GM21737 (cell line): ENCODE results near the gene KANK4.
"Not testable (repeated sequence)": the region's sequence is repeated elsewhere in the genome, so short reads cannot be mapped to it uniquely, and the experiment has no call there.

Experiments
- ATAC-seq: cut with Tn5 transposase; IDR thresholded peaks from one replicate; pipeline ENCODE4 v1.9.1; 2021; ENCODE audit warnings: mild to moderate bottlenecking, moderate library complexity; ENCODE audit not compliant: unreplicated experiment

The KANK4 gene

DNA sequence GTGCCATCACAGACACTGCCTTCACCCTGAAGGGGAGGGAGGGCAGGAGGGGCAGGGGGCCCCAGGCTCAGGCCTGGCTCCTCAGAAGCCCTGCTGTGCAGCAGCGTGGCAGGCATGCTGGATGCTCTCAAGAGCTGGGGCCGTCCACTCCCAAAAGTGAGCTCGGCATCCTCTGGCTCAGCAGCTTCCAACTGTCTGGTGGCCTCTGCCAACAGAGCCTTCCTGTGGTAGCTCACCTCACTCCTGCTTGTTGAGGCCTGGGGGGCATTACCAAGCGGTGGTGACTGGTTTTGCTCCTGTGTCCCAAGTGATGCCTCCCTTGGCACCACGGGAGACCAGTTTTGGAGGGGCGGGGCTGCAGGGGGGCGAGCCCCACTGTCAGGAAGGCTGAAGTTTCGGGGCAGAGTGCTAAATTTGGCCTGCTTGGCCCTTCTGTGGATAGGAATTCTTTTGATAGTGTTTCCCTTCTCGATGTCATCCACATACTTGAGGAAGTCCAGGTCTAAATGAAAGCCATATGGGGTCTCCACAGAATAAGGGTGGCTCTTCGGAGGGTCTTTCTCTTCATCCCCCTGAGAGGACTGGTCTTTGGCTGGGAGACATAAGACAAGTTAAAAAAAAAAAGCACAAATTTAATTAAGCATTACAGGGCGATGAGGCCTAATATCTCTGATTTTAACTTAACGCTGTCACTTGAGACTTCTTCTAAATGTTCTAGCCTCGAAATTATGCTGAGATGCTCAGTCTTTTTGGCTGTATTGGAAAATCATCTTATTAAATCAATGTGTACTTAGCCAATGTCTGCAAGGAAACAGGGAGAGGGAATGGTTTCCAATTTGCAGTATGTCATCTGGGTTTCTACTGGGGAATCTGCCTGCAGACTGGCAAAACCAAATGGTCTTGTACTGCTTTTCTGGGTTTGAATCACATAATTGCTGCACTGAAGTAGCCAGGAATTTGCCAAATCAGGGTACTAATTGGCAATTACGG is 44.4 kb downstream of the KANK4 start:
- ATAC-seq: no peak

DNA sequence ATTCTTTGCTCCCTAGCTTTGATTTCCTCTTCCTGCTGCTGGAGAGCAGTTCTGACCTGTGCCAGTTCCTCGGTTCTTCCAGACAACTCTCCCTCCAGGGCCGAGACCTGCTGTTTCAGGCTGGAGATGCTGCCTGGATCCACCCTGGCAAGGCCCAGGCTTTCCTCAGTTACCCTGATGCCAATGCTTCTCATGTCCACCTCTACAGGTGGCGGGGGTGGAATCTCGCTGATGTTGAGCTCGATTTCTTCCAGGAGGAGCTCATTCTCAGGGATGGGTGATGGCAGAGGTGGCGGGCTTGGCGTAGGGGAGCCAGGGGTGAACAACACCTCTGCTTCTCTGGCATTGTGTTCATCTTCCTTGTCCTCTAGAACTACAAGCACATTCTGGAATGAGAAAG is 45.3 kb downstream of the KANK4 start:
- ATAC-seq: no peak

DNA sequence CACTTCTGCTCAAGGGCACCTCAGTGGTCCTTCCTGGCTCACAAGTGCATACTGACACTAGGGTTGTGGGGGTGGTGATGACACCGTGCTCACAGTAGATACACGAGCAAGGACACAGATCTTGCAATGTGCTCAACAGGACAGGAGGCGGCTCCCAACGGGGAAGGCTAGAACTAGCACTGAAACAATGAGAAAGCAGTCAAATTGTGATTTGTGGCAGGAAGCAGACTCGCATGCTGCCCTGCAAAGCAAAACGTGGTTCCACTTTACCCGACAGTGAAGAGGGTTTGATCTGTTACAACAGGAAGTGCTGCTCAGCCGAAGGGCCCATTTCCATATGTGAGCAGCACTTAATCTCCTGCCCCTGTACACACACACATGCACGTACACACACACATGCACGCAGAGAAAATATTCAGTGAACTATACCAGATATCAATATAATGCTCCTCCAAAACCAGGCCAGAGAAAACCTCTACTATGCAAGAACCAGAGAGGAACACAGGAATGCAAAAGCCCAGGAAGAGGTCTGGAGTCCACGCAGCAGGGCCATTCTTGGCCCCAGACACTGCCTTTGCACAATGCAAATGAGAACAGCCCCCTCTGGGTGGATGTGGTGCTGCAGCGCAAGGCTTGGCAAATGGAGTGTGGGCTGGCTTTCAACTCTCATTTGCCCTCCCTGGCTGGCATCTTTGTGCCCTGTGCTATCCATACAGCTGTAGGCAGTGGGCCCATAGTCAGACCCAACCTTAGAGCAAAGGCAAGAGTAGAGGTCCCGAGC is 47.1 kb downstream of the KANK4 start:
- peak; percentile 92 for ATAC-seq

DNA sequence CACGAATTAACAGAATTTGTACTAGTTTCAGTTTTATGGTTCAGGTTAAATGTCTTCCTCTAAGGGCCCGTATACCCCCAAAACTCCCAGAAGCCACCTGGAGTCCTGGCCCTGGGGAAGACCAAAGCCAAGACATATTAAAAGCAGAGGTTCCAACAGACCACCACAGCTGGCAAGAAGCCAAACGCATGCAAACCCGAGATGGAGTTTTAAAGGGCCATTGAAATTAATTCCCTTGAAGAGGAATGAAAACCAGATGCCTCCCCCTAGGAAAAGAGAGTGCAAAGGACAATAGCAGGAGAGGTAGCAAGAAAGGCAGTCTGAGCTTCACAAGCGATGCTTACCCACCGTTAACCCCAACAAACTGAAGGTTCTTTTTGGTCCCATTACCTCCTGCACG is 48.1 kb downstream of the KANK4 start:
- ATAC-seq: no peak

DNA sequence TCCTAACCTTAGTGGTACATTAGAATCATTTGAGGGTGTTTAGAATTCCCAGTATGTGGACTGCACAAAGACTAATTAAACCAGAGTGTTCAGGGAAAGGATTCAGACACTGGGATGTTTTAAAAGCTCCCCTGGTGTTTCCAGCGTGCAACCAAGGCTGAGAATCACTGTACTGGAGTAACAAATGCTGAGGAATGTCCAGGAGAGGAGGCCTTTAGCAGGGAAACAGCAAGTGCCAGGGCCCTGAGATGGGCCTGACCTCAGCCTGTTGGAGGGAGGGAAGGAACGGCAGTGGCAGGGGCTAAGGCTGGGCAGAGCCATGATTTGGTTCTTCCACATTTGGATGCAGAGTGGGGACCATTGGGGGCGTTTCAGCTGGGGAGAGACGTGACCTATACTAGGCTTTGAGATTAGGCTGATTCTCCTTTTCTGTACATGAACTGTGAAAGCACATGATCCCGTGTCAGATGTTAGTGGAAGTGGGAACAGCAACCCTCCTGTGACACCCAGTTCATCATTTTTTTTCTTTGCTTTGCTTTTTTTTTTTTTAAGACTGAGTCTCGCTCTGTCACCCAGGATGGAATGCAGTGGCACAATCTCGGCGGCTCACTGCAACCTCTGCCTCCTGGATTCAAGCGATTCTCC is 49.3 kb downstream of the KANK4 start:
- no peak for ATAC-seq

DNA sequence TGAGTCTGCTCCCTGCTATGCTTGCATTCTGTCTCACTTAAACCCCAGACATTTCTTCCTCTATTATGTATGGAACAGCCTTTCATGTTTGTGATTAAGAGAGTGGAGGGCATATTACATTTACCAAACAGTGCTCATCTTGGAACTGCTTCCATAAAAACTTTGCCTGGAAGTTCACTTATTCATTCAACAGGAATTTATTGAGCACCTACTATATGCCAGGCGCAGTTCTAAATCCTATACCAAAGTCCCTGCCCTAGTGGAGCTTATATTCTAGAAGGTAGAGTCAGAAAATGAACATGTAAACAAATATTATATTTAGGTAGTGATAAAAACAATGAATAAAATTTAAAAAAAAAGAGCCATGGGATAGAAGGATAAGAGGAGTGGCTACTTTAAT is 49.8 kb downstream of the KANK4 start:
- no peak for ATAC-seq

DNA sequence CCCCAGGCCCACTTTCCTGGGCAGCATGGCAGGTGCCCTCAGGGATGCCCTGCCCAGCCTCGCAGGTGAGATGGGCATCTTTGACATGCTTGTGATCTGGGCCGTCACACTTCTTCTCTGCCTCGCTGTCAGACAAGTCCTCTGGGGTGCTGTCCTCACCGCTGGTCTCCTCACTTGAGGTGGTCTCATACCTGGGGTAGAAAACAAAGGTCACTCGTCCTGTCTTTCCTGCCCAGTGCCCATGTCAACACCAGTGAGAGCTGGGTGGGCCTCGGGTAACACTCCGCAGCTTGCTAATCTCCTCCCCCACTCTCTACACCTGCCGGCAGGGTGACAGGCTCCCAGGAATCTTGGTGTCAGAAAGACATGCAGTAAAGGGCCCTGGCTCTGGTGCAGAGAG is 50.9 kb downstream of the KANK4 start:
- no peak for ATAC-seq

DNA sequence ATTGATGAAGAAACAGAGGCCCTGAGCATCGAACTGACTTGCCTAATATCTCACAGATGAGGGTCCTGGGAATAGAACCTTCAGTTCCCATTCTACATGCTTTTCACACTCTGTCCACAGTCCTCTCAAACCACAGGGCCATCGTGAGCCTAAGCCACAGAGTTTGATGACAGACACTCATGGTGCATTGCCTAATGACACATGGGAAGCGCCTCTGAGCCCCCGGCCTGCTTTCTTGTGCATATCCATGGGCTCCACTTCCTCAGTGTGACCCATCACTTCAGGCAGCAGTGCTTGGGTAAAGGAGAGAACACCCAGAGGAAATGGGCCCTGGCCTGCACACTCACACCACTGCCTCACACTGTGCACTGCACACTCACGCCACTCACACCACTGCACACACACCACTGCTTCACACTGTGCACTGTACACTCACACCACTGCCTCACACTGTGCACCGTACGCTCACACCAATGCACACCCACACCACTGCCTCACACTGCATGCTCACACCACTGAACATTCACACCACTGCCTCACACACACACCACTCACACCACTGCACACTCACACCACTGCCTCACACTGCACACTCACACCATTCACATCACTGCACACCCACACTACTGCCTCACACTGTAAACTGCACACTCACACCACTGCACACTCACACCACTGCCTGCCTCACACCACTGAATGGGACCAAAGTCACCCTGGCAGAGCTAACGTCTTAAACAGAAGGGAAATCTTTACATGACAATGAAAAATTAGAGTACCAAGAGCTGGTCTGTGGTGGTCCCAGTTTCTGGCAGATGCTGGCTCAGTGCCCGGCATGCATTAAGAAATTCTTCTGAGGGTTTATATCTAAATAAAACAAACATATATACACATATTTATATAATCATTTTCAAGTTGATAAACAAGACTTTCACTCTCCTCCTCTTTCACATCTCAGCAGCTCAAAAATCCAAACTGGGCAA is 53.0 kb downstream of the KANK4 start:
- no peak for ATAC-seq

DNA sequence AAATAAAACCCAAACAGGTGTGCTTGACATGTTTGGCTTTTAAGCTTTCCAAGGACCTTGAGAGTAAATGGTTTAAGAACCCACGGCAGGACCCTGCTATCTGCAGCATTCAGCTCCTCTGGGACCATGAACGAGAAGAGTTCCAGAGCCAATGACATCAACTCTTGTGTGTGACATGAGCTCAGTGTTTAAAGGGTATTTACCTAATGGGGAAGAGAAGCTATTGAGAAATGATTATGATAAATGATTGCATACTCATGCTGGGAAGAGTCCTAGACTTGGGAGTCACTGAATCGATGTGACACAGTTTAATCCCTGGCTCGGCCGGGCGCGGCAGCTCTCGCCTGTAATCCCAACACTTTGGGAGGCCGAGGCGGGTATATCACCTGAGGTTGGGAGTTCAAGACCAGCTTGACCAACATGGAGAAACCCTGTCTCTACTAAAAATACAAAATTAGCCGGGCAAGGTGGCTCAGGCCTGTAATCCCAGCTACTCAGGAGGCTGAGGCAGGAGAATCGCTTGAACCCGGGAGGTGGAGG is 55.4 kb downstream of the KANK4 start:
- no peak for ATAC-seq

DNA sequence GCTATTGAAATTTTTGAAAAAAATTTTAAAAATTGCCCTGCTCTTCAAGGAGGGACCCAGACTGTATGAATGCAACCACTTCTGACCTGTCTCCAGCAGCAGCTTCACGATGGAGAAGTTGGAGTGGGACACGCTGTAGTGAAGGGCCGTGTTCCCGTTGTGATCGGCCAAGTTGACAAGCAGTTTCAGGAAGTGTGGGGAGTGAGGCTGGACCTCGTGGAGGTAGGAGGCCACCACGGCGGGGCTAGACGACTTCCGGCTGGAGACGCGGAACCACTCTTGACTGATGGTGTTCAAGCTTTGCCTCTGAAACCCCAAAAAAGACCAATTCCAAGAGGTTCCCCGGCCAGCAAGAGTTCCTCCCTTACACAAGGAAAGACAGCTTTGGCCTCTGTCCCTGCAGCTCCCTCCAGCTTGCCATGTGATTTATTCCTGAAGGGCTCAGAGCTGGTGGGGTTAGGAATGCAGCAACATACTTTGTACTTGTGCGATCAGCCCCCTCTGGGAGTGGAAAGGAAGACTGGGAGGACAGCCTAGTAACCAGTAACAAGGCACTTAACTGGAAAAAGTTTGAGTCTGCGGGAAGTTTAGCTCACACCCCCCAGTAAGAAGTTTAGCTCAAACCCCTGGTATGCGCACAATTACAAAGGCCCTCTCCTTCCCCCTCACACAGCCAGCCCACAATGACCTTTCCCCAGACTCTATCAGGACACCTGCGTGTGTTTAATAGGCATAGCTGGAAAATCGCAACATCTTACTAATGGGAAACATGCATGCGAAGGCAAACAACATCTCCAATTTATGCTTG is 56.0 kb downstream of the KANK4 start:
- no peak for ATAC-seq

DNA sequence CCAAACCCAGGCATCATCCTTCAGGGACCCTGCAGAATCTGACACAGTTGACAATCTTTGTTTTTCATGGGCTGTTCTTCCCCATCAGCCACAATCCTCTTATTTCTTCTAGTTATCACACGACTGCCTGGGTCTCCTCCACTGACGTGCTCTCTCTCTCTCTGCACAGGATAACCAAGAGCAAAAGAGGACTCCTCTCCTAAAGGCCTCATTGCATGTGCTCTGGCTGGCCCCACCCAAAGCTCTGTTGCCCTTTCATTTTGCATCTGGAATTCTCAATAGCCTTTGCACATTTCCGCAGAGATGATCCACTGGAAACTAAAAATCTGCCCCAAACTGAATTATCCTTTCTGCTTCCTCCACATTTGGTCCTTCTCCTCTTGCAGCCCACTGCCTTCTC is 58.5 kb downstream of the KANK4 start:
- ATAC-seq: no peak

DNA sequence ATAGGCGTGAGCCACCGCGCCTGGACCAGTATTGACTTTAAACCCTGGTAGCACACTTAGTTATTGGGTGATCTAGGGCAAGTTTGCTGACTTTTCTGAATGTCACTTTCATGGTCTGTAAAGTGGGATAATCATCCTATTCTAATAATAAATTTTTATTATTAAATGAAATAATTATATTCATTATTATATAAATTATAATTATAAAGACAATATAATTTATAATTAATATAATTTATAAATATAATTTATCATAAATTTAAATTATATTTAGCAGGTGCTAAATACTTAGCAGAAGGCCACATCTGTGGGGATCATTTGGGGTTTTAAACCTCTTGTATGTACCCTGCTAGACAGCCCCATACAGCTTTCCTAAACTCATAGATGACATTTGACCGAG is 59.7 kb downstream of the KANK4 start:
- ATAC-seq: no peak

DNA sequence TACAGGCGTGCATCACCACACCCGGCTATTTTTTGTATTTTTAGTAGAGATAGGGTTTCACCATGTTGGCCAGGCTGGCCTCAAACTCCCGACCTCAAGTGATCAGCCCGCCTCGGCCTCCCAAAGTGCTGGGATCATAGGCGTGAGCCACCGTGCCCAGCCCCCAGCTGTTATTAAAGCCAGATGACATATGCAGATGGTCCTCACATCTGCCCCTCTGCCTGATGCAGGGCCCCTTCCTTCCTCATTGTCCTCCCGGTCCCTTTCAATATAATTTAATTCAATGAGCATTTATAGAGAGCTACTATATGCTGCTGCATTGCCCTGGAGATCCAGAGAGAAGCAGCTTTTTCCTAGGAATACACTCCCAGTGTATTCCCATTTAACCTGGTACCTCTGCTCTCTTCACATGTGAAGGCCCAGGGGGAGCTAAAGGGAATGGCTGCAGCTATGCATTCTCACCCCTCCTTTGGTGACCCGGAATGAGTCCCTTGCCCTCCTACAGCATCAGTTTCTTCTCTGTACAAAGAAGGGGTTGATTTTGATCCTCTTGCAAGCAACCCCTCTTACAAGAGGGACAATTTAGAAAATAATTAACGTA is 69.0 kb downstream of the KANK4 start:
- no peak for ATAC-seq

DNA sequence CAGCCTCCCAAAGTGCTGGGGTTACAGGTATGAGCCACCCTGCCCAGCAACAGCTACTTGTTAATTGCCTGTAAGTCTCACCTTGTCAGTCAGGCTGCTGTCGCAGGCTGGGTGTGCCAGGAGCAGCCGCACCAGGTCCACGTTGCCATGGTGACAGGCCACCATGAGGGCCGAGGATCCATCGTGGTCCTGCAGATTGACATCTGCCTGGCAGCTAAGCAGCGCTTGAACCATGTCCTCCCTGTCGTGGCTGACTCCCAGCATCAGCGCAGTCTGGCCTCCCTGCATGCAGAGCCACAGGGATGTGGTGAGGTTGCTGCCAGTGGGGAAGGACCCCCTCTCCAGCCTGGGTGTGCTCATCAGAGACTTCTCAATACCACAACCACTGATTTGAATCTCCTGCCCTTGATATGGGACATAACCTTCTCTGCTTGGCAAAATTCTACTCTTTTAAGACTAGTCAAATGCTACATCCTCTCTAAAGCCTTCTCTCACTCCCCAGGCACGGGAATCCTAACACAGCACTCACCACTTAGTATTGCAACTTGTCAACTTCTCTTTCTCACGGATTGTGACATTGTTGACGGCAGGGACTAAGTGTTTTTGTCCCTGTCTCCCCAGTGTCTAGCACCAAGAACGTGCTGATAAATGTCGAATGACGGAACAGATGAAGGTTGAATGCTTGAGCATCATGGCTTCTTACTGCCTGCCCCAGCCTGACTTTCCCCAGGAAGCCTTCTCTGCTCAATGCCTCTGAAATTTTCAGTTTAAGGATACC is 71.7 kb downstream of the KANK4 start:
- ATAC-seq: no peak

DNA sequence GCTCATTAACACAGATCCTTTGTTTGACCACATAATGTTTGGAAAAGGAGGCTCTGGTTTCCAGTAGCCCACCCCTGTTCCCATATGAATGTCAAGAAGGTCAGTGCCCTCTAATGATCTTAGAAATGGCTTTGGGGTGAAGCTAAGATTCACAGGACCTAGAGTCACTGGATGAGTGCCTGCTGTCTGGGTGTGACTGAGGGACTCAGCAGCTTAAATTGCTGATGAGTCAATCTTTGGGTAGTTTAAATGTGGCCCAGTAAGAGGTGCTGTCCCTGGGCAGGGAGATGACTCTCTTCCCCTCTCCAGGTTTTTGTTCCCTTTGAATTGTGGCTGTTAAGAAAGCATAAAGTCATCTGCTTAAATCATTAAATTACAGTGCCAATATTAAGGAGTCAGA is 74.0 kb downstream of the KANK4 start:
- ATAC-seq: no peak

DNA sequence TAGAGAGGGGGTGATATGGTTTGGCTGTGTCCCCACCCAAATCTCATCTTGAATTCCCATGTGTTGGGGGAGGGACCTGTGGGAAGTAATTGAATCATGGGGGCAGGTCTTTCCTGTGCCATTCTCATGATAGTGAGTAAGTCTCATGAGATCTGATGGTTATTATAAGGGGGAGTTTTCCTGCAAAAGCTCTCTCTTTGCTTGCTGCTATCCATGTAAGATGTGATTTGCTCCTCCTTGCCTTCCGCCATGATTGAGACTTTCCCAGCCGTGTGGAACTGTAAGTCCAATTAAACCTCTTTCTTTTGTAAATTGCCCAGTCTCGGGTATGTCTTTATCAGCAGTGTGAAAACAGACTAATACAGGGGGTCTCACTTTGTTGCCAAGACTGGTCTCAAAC is 74.9 kb downstream of the KANK4 start:
- not testable (repeated sequence) for ATAC-seq

DNA sequence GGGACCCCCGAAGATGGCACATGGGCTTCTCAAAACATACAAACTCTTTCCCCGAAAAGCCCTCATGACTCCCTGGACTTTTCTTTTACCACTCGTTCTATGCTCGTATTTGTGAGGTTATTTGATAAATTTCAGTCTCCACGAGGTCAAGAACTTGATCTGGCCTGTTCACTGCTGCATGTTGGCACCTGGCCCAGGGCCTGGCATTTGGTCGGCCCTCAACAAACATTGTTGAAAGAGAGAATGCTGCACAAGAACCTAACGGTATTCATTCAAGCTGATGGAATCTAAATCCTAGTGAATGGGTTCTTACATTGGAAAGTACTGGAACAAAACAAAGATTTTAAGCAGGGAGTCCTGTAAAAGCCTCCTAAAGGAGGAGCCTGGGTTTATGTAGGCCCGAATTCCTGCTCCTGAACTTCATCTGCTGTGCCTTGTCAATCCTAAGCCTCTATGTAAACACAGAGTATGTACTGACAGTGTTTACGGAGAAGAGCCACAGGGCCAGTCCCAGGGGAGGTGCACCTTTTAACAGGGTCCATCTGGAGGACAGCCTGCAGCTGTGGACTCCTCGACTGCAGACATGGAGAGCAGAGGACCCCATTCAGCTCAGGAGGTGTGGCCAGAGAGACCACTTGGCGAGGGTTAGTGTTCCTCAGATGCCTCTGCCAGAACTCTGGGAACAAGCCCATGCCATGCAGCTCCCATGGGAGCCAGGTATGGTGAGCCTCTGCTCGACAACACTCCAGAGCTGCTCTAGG is 77.7 kb downstream of the KANK4 start:
- ATAC-seq: no peak
